ENCODE data around the gene MARCHF3. TPM values are rescaled to one million over a fixed set of nuclear protein-coding genes. Genes with fewer than 3 reads are reported as not detected.
A peak's percentile ranks its signal among the peaks of the same experiment; 100 is the strongest.
"Not testable (repeated sequence)": the region's sequence is repeated elsewhere in the genome, so short reads cannot be mapped to it uniquely, and the experiment has no call there.

MARCHF3 gene
- total RNA-seq, 4 donors from 2014 or later: 3.0 to 14.5 (median 4.6) TPM

DNA sequence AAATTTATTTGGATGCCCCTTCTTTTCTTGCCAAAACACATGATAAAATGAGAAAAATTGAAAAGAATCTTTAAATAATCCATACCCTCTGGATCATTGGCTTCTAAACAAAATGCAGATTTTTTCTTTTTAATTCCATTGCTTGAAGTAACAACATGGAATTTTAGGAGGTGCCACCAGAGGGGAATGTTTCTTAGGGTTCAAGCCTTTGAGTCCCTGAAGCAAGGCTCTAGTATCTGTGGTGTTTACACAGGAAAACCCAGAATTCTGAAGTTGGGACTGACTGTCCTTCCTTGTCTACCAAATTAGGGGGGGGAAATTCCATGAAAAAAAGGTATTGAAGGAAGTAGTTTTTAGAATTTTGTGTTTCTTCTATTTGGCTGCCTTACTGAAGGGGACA lies 184.0 kb downstream of the MARCHF3 start:
- no peak for TF ChIP-seq POLR2A (IDR thresholded peaks at IDR 0.05)
- TF ChIP-seq, protein P1, sequence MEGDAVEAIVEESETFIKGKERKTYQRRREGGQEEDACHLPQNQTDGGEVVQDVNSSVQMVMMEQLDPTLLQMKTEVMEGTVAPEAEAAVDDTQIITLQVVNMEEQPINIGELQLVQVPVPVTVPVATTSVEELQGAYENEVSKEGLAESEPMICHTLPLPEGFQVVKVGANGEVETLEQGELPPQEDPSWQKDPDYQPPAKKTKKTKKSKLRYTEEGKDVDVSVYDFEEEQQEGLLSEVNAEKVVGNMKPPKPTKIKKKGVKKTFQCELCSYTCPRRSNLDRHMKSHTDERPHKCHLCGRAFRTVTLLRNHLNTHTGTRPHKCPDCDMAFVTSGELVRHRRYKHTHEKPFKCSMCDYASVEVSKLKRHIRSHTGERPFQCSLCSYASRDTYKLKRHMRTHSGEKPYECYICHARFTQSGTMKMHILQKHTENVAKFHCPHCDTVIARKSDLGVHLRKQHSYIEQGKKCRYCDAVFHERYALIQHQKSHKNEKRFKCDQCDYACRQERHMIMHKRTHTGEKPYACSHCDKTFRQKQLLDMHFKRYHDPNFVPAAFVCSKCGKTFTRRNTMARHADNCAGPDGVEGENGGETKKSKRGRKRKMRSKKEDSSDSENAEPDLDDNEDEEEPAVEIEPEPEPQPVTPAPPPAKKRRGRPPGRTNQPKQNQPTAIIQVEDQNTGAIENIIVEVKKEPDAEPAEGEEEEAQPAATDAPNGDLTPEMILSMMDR (IDR thresholded peaks at IDR 0.05): no peak
- Histone ChIP-seq H3K4me3 (replicated peaks in 1 of 3) (no peak overlapping the region), H3K36me3 (no peaks in the 10 kb centered on the region), H3K27ac (no peak overlapping the region), H3K9me3 (no peaks in the 10 kb centered on the region), H3K27me3 (no peaks in the 10 kb centered on the region), H3K4me1 (peaks cover 0 to 18% of the 10 kb centered on the region in 2 donors)
- intact Hi-C loops (cut with DNase I): no loop called here
- DNase-seq: no peak

DNA sequence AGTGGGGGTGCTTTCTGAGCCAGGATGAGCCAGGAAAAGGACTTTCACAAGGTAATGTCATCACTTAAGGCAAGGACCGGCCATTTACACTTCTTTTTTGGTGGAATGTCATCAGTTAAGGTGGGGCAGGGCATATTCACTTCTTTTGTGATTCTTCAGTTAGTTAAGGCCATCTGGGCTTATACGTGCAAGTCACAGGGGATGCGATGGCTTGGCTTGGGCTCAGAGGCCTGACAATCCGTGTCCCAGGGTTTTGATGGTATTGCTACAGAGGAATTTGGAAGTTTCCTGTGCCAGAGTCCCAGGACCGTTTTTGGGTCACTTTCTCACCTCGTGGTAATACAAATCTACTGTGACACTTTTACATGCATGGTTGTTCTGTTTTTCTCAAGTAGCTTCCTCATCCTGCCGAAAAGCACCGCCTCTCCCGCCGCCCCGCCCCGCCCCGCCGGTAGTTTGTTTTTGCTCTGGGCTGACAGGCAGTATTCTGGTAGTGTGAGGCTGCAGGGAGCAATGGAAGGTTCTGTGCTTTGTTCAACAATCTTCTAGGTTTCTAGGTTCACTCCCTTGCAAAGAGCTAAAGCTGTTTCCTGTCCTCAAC lies 184.8 kb downstream of the MARCHF3 start:
- 20 to 22% methylated on average over 14 of the region's 14 CpGs for WGBS, 2 donors

DNA sequence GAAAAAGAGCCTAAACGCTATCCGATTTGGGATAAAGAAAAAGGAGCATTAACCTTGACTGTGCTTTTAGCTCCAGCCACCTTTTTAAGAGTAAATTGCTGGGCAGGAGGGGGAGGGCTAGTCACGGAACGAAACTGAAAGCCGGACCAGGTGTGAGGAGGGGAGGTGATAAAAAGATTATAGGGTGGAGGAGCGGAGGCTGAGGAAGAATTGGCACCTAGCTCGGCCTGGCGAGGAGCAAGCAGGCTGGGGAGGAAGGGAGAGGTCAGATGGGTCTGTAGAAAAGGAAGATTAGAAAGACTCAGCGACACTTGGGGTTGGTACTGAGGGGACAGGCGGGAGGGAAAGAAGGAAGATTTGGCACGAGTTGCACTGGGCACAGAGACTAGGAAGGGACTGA lies 187.0 kb downstream of the MARCHF3 start:
- intact Hi-C loops (cut with DNase I); H3K27me3 ChIP-seq; H3K4me3 ChIP-seq (replicated peaks in 1 of 3); H3K9me3 ChIP-seq; H3K27ac ChIP-seq; DNase-seq; H3K36me3 ChIP-seq: not testable (repeated sequence)
- peaks cover 0 to 12% of the 10 kb centered on the region in 2 donors for H3K4me1 ChIP-seq
- 74 to 77% methylated on average over 11 of the region's 11 CpGs for WGBS, 2 donors

More for the DNA sequence above, 184.8 kb downstream of the MARCHF3 start:
- H3K9me3 ChIP-seq; H3K27me3 ChIP-seq; H3K4me3 ChIP-seq (replicated peaks in 1 of 3); intact Hi-C loops (cut with DNase I); H3K36me3 ChIP-seq; H3K27ac ChIP-seq: not testable (repeated sequence)
- DNase-seq: peak in 1 of 2 donors; percentile 50
- H3K4me1 ChIP-seq: peaks cover 0 to 12% of the 10 kb centered on the region in 2 donors

DNA sequence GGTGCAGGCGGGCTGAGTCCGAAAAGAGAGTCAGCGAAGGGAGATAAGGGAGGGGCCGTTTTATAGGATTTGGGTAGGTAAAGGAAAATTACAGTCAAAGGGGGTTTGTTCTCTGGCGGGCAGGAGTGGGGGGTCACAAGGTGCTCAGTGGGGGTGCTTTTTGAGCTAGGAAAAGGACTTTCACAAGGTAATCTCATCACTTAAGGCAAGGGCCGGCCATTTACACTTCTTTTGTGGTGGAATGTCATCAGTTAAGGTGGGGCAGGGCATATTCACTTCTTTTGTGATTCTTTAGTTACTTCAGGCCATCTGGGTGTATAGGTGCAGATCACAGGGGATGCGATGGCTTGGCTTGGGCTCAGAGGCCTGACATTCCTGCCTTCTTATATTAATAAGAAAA lies 191.0 kb downstream of the MARCHF3 start:
- H3K27ac ChIP-seq; intact Hi-C loops (cut with DNase I); DNase-seq; H3K36me3 ChIP-seq; H3K27me3 ChIP-seq; H3K4me1 ChIP-seq; H3K4me3 ChIP-seq (replicated peaks in 1 of 3); H3K9me3 ChIP-seq: not testable (repeated sequence)
- WGBS, 2 donors: 96 to 98% methylated on average over 7 of the region's 7 CpGs

DNA sequence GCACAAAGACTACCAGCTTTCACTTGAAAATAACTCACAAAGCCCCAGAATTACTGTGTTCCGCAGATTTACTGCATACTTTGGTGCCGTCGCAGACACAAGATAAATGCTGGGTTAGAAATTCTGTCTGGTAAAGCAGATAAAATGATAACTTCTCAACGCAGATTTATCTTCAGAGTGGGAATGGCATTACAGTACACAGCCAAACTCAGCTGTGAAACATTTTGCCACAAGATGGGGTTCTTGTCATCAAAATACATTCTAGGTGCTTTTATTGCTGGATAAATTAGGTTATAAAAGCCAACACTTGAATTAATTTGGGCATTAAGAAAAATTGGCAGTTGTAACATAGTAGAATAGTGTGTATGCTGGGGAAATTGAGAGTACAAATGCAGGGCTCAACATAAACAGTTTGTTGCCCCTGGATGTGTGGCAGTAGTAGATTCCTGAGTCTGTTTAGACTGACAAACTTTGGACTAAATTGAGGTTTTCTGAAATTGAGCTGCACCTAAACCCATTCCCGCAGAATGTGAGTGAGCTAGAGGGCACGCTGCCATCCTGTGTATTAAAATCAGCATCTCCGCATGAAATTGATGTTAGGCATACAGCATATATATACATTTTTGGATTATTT lies 192.3 kb downstream of the MARCHF3 start:
- no peak for TF ChIP-seq POLR2A (IDR thresholded peaks at IDR 0.05)
- TF ChIP-seq, protein P1 (IDR thresholded peaks at IDR 0.05): peak in 3 of 6 experiments; percentile 12 to 27 (median 22)
- DNase-seq: no peak

DNA sequence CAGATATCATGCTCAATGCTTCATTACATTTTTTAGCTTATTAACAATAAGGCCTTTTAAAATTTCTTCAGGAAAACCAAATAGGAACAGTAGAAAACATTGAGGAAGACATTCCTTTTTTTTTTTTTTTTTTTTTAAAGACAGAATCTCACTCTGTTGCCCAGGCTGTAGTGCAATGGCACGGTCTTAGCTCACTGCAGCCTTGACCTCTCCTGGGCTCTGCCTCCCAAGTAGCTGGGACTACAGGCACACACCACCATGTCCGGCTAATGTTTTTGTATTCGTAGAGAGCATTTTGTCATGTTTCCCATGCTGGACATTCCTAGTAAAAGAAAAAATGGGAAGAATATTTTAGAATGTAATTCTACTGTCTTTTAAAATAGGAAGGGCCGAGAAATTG lies 193.1 kb downstream of the MARCHF3 start:
- Histone ChIP-seq H3K27me3 (no peaks in the 10 kb centered on the region), H3K9me3 (no peaks in the 10 kb centered on the region), H3K27ac (no peak overlapping the region), H3K4me1 (peaks cover 0 to 9% of the 10 kb centered on the region in 2 donors), H3K36me3 (no peaks in the 10 kb centered on the region), H3K4me3 (replicated peaks in 1 of 3) (no peak overlapping the region)
- no peak for DNase-seq
- TF ChIP-seq POLR2A (IDR thresholded peaks at IDR 0.05): no peak
- TF ChIP-seq, protein P1 (IDR thresholded peaks at IDR 0.05): no peak
- intact Hi-C loops (cut with DNase I): no loop called here
- 96 to 98% methylated on average over 4 of the region's 4 CpGs for WGBS, 2 donors

More for the DNA sequence above, 192.3 kb downstream of the MARCHF3 start:
- WGBS, 2 donors: 81 to 82% methylated on average over 7 of the region's 7 CpGs
- H3K4me3 ChIP-seq (replicated peaks in 1 of 3): no peak overlapping the region
- no peaks in the 10 kb centered on the region for H3K9me3 ChIP-seq
- no peaks in the 10 kb centered on the region for H3K27me3 ChIP-seq
- no peaks in the 10 kb centered on the region for H3K36me3 ChIP-seq
- H3K4me1 ChIP-seq: peaks cover 0 to 5% of the 10 kb centered on the region in 2 donors
- H3K27ac ChIP-seq: no peak overlapping the region
- intact Hi-C loops (cut with DNase I): no loop called here
